ENCODE measurements around the gene RABGAP1L. TPM values are rescaled to one million over a fixed set of nuclear protein-coding genes. Genes with fewer than 3 reads are reported as not detected.
A peak's percentile ranks its signal among the peaks of the same experiment; 100 is the strongest.

The RABGAP1L gene
- total and polyA plus RNA-seq, 2 of the 4 experiments (the other 2 are of a cell fraction), result 7.9 to 26.7 TPM

- CTCF ChIA-PET, result interaction anchor here (0.5 to 1.3 kb wide), 10 partner anchors 9 to 981 kb away, joined by 3 to 8 read pairs (median 3); no protein-coding TSS in a partner anchor
- intact Hi-C loops (cut with micrococcal nuclease), result loop anchor here (1.0 to 10.0 kb wide), 2 partner anchors 213 to 718 kb away; no protein-coding TSS in a partner anchor
These were observed 823.8 kb downstream of the RABGAP1L start for GRCh38 chr1:174982971-174983689.

More at GRCh38 chr1:174982971-174983689, 823.8 kb downstream of the RABGAP1L start:
- H3K18ac ChIP-seq (ENCODE audit: low read depth, low read length), result no peak overlapping the region
- TF ChIP-seq CTCF (conservative IDR thresholded peaks at IDR 0.05; ENCODE audit: low read depth, low read length), result peak; percentile 62
- TF ChIP-seq MAZ (IDR thresholded peaks at IDR 0.05; ENCODE audit: borderline replicate concordance, low read depth, low read length), result no peak
- TF ChIP-seq RAD21 (IDR thresholded peaks at IDR 0.05; ENCODE audit: low read length), result peak; percentile 47
- TF ChIP-seq SMC3 (IDR thresholded peaks at IDR 0.05; ENCODE audit: low read depth, low read length), result peak; percentile 62
- TF ChIP-seq BHLHE40 (IDR thresholded peaks at IDR 0.05; ENCODE audit: low read depth, low read length), result no peak
- TF ChIP-seq MXI1 (IDR thresholded peaks at IDR 0.05; ENCODE audit: borderline replicate concordance, low read depth, low read length), result no peak
- no peak overlapping the region for H2BK20ac ChIP-seq (ENCODE audit: low read depth, low read length)
- no peak overlapping the region for H3K4me3 ChIP-seq (ENCODE audit: insufficient read depth, low read depth, low read length)
- no peaks in the 10 kb centered on the region for H3K9me1 ChIP-seq (ENCODE audit: insufficient read depth, low read length)
- no peak overlapping the region for H2BK15ac ChIP-seq (ENCODE audit: low read depth, low read length)
- H2BK120ac ChIP-seq (ENCODE audit: low read depth, low read length), result no peak overlapping the region
- in situ Hi-C loops (cut with MboI; ENCODE audit: low sequenced_read_pairs) (loop anchor here (25.0 kb wide), 1 partner anchor 721 kb away; no protein-coding TSS in a partner anchor), dilution Hi-C loops (cut with HindIII; ENCODE audit: low sequenced_read_pairs, unreplicated experiment) (no loop called here)
- H3K79me1 ChIP-seq (ENCODE audit: low read depth in 1 of 2, low read length in 2 of 2), result no peaks in the 10 kb centered on the region
- no peak overlapping the region for H4K8ac ChIP-seq (ENCODE audit: low read depth in 2 of 2, low read length in 2 of 2)
- H4K5ac ChIP-seq (ENCODE audit: low read depth, low read length), result no peak overlapping the region
- H3K56ac ChIP-seq (ENCODE audit: extremely low read depth, insufficient read depth, low read length), result no peak overlapping the region
- H3K27me3 ChIP-seq (ENCODE audit: control insufficient read depth, insufficient read depth, low read length), result no peaks in the 10 kb centered on the region
- H2AK9ac ChIP-seq (replicated peaks; ENCODE audit: low read depth, low read length, poor library complexity), result no peak overlapping the region
- no peak overlapping the region for H3K4me2 ChIP-seq (ENCODE audit: low read depth, low read length)
- no peak overlapping the region for H3K4ac ChIP-seq (ENCODE audit: low read depth, low read length)
- no peak overlapping the region for H2AFZ ChIP-seq (replicated peaks; ENCODE audit: low read length, poor library complexity)
- no peaks in the 10 kb centered on the region for H3K9me3 ChIP-seq (ENCODE audit: control insufficient read depth, insufficient read depth, low read length)
- H3K4me1 ChIP-seq (ENCODE audit: control insufficient read depth, insufficient read depth, low read length), result no peaks in the 10 kb centered on the region
- DNase-seq (peak; percentile 49), ATAC-seq (ENCODE audit: low read depth) (peak; percentile 32)
- no peak overlapping the region for H4K91ac ChIP-seq (ENCODE audit: insufficient read depth, low read depth, low read length)
- no peak overlapping the region for H3K9ac ChIP-seq (ENCODE audit: low read depth, low read length)
- H3K14ac ChIP-seq (replicated peaks; ENCODE audit: low read depth, low read length), result no peak overlapping the region
- no peak overlapping the region for H3K23ac ChIP-seq (ENCODE audit: low read depth, low read length)
- no peaks in the 10 kb centered on the region for H4K20me1 ChIP-seq (ENCODE audit: insufficient read depth, low read length)
- H2BK5ac ChIP-seq (ENCODE audit: low read depth, low read length, poor library complexity, severe bottlenecking), result no peak overlapping the region
- H3K36me3 ChIP-seq (ENCODE audit: control insufficient read depth, insufficient read depth, low read length), result no peaks in the 10 kb centered on the region
- no peak overlapping the region for H3K27ac ChIP-seq (ENCODE audit: insufficient read depth, low read length)
- BruUV-seq (replicated peaks), result no TSS peak
- H2AK5ac ChIP-seq (ENCODE audit: low read depth, low read length), result no peak overlapping the region
- POLR2A ChIA-PET (ENCODE audit: unreplicated experiment), result no interaction called here
